Hematopoietic multipotent progenitor cell (in vitro differentiated cells): ENCODE measurements around the gene FSTL5. TPM values are rescaled to one million over a fixed set of nuclear protein-coding genes. Genes with fewer than 3 reads are reported as not detected.

Experiments used
- DNase-seq, 3 donors: peaks; one replicate each; pipeline ENCODE4 v3.0.0-alpha.2; 2011 to 2015; ENCODE audit warnings: low read depth in 2 of 3, low spot score in 2 of 3
- total RNA-seq: library from RNA; depleted of rRNA; stranded (reverse); fragments of >200 nt; gene quantifications from one replicate; pipeline ENCODE4 v1.2.3, GENCODE V29; 2012

FSTL5 gene
- total RNA-seq, 1 donor, result not detected

GRCh38 chr4:161949946-161950725, 213.7 kb downstream of the FSTL5 start:
- DNase-seq, result no peak

GRCh38 chr4:161948026-161948770, 215.6 kb downstream of the FSTL5 start:
- no peak for DNase-seq

- DNase-seq, result no peak
These were observed 226.2 kb downstream of the FSTL5 start for GRCh38 chr4:161937596-161937995.

GRCh38 chr4:161936625-161937550, 226.9 kb downstream of the FSTL5 start:
- DNase-seq, result no peak

- no peak for DNase-seq
These were observed 232.7 kb downstream of the FSTL5 start for GRCh38 chr4:161931089-161931488.

GRCh38 chr4:161929956-161930355, 233.8 kb downstream of the FSTL5 start:
- DNase-seq, result no peak

- no peak for DNase-seq
These were observed 237.6 kb downstream of the FSTL5 start for GRCh38 chr4:161926033-161926828.

- DNase-seq, result no peak
These were observed 243.3 kb downstream of the FSTL5 start for GRCh38 chr4:161920304-161921052.

- DNase-seq, result no peak
These were observed 244.2 kb downstream of the FSTL5 start for GRCh38 chr4:161919442-161920220.

GRCh38 chr4:161916035-161916434, 247.8 kb downstream of the FSTL5 start:
- DNase-seq, result no peak

- no peak for DNase-seq
These were observed 256.2 kb downstream of the FSTL5 start for GRCh38 chr4:161907590-161907955.

- no peak for DNase-seq
These were observed 256.8 kb downstream of the FSTL5 start for GRCh38 chr4:161906836-161907589.

- no peak for DNase-seq
These were observed 263.7 kb downstream of the FSTL5 start for GRCh38 chr4:161900110-161900509.

GRCh38 chr4:161894493-161895167, 269.2 kb downstream of the FSTL5 start:
- no peak for DNase-seq

GRCh38 chr4:161894014-161894413, 269.8 kb downstream of the FSTL5 start:
- no peak for DNase-seq

- no peak for DNase-seq
These were observed 270.2 kb downstream of the FSTL5 start for GRCh38 chr4:161893566-161893965.

GRCh38 chr4:161892951-161893350, 270.8 kb downstream of the FSTL5 start:
- DNase-seq, result no peak
